Keratinocyte (primary cell): ENCODE data around the gene EGR2.

Experiments used
- CTCF ChIP-seq, 3 experiments: IDR thresholded peaks in 1 of 3; conservative IDR thresholded peaks in 1 of 3; optimal IDR thresholded peaks in 1 of 3; 2 replicates in 2 of 3; 3 replicates in 1 of 3; pipeline versions ENCODE3 to v1.5.1; 2011; ENCODE audit warnings: low read length in 3 of 3, mild to moderate bottlenecking in 3 of 3, moderate library complexity in 2 of 3, control low read depth in 1 of 3, inconsistent platforms in 1 of 3; ENCODE audit not compliant: insufficient read depth in 2 of 3; ENCODE audit errors: extremely low read depth in 1 of 3
- EZH2 ChIP-seq: IDR thresholded peaks from one replicate; pipeline ENCODE4 v1.6.1; 2012; ENCODE audit warnings: inconsistent platforms, mild to moderate bottlenecking, low read length, moderate library complexity

- no peak for TF ChIP-seq CTCF (optimal IDR thresholded peaks at IDR 0.05 in 1 of 3, IDR thresholded peaks at IDR 0.05 in 1 of 3, conservative IDR thresholded peaks at IDR 0.05 in 1 of 3; ENCODE audit: extremely low read depth in 1 of 3, insufficient read depth in 2 of 3, low read length in 3 of 3)
- TF ChIP-seq EZH2: peak; percentile 84
These were observed 1.3 kb downstream of the EGR2 start for GRCh38 chr10:62814756-62815380.
